Measurements from ENCODE around the gene COMTD1.

- no peak for TF ChIP-seq CTCF (IDR thresholded peaks at IDR 0.05; ENCODE audit: extremely low read depth in 1 of 2, insufficient read depth in 1 of 2, low read depth in 1 of 2, low read length in 2 of 2)
- no peak for TF ChIP-seq POLR2AphosphoS5 (IDR thresholded peaks at IDR 0.05; ENCODE audit: insufficient read depth, low read depth, low read length)
- TF ChIP-seq JUN (IDR thresholded peaks at IDR 0.05; ENCODE audit: borderline replicate concordance, insufficient read depth, insufficient read length, low read depth), result no peak
- TF ChIP-seq, protein P1, sequence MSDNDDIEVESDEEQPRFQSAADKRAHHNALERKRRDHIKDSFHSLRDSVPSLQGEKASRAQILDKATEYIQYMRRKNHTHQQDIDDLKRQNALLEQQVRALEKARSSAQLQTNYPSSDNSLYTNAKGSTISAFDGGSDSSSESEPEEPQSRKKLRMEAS (IDR thresholded peaks at IDR 0.05; ENCODE audit: insufficient read depth, insufficient read length), result no peak
Observed at GRCh38 chr10:75226656-75227055, 9.1 kb downstream of the COMTD1 start.
